Measurements from ENCODE around the gene KLC1. TPM values are rescaled to one million over a fixed set of nuclear protein-coding genes. Genes with fewer than 3 reads are reported as not detected.

KLC1 gene
- total and polyA plus RNA-seq, 2 of the 13 experiments (the other 11 are each of a cell fraction or from before 2014, with no cell fraction given): 53.2 to 63.5 TPM

GRCh38 chr14:103594265-103594664, 34.7 kb upstream of the KLC1 start (continued):
- TF ChIP-seq ZNF292 (CRISPR knock-in tag; IDR thresholded peaks at IDR 0.05; ENCODE audit: borderline replicate concordance, low read depth) (peak; percentile 56; the same call in 1 of the 2 replicates), EHMT2 (IDR thresholded peaks at IDR 0.05; ENCODE audit: borderline replicate concordance, low read depth, low read length) (no peak), ZNF589 (CRISPR knock-in tag; conservative IDR thresholded peaks at IDR 0.05) (no peak), ZBTB38 (CRISPR knock-in tag; IDR thresholded peaks at IDR 0.05) (peak; percentile 66; the same call in 1 of the 2 replicates), HNF1A (IDR thresholded peaks at IDR 0.05; ENCODE audit: low read depth) (no peak), HNF1A (CRISPR knock-in tag; IDR thresholded peaks at IDR 0.05; ENCODE audit: borderline replicate concordance) (0 out of 2 replicates have a peak, but pooled peaks have one; percentile 17), SOX5 (CRISPR knock-in tag; IDR thresholded peaks at IDR 0.05; ENCODE audit: borderline replicate concordance) (peak; percentile 33; the same call in 1 of the 2 replicates), NFKB2 (CRISPR knock-in tag; IDR thresholded peaks at IDR 0.05; ENCODE audit: borderline replicate concordance) (no peak)

GRCh38 chr14:103597623-103598377, 31.2 kb upstream of the KLC1 start:
- H3K4me2 ChIP-seq (ENCODE audit: low read depth, low read length): no peak overlapping the region
- BruUV-seq (replicated peaks): no TSS peak

More at GRCh38 chr14:103597623-103598377, 31.2 kb upstream of the KLC1 start:
- in situ Hi-C loops (cut with HindIII; ENCODE audit: extremely low pct_ligation_motif_present, low pct_unique_long_range_greater_than_20kb): no loop called here
- Histone ChIP-seq H2AFZ (ENCODE audit: low read length) (no peak overlapping the region), H3K4me1 (ENCODE audit: insufficient read depth, low read length) (peaks cover 37% of the 10 kb centered on the region), H4K20me1 (ENCODE audit: insufficient read depth, low read length) (no peaks in the 10 kb centered on the region), H3K27me3 (ENCODE audit: control insufficient read depth in 1 of 2, insufficient read depth in 2 of 2, low read length in 2 of 2) (no peaks in the 10 kb centered on the region), H3K36me3 (replicated peaks in 1 of 2; ENCODE audit: control insufficient read depth in 1 of 2, insufficient read depth in 2 of 2, low read length in 2 of 2) (no peaks in the 10 kb centered on the region), H3K9ac (ENCODE audit: insufficient read depth, low read depth, low read length) (no peak overlapping the region), H3K79me2 (ENCODE audit: insufficient read depth, low read length) (no peaks in the 10 kb centered on the region), H3K4me3 (replicated peaks in 1 of 3; ENCODE audit: insufficient read depth in 1 of 3, low read depth in 2 of 3, low read length in 3 of 3) (no peak overlapping the region), H3K27ac (ENCODE audit: extremely low read length, insufficient read depth, low read length) (no peak overlapping the region), H3K9me3 (ENCODE audit: low read length) (no peaks in the 10 kb centered on the region)
- CTCF ChIA-PET (ENCODE audit: low intra/inter-chr PET ratio, low total read pairs): no interaction called here
- intact Hi-C loops (cut with micrococcal nuclease; ENCODE audit: unreplicated experiment): no loop called here
- 94% methylated on average over 10 of the region's 10 CpGs for WGBS (ENCODE audit: low lambda C conversion rate)
- no peak for ATAC-seq
- no peak for FAIRE-seq
- no peak for DNase-seq (ENCODE audit: low spot score)
- TF ChIP-seq ZNF775 (CRISPR knock-in tag; IDR thresholded peaks at IDR 0.05; ENCODE audit: borderline replicate concordance): no peak
- TF ChIP-seq FOSL2 (CRISPR knock-in tag; IDR thresholded peaks at IDR 0.05): 0 out of 2 replicates have a peak, but pooled peaks have one; percentile 9
- no peak for TF ChIP-seq ZNF550 (CRISPR knock-in tag; IDR thresholded peaks at IDR 0.05; ENCODE audit: borderline replicate concordance)
- POLR2A ChIA-PET: no interaction called here

All from HepG2 (cell line).